Esophagus muscularis mucosa (tissue), 4 donors: Measurements from ENCODE around the gene ETV6. TPM values are rescaled to one million over a fixed set of nuclear protein-coding genes. Genes with fewer than 3 reads are reported as not detected.

Experiments used
- DNase-seq: peaks from one replicate; pipeline ENCODE4 v3.0.0-alpha.2; 2017; ENCODE audit errors: extremely low spot score
- H3K27ac ChIP-seq, 4 donors: fragments of 200-600 bp; sonication (generic); replicated peaks in 1 of 4; 1 replicate in 3 of 4; 2 replicates in 1 of 4; pipeline ENCODE4 v1.5.1; 2016 to 2019; ENCODE audit warnings: mild to moderate bottlenecking in 1 of 4
- H3K27me3 ChIP-seq, 4 donors: fragments of 200-600 bp; sonication (generic); one replicate each; pipeline versions ENCODE4 v1.5.1 to v1.6.0; 2016 to 2019
- H3K36me3 ChIP-seq, 4 donors: fragments of 200-600 bp; sonication (generic); one replicate each; pipeline ENCODE4 v1.5.1; 2016 to 2019
- H3K4me1 ChIP-seq, 4 donors: fragments of 200-600 bp; sonication (generic); one replicate each; pipeline ENCODE4 v1.5.1; 2016 to 2019
- H3K4me3 ChIP-seq, 4 donors: fragments of 200-600 bp; sonication (generic); 1 replicate in 2 of 4; 2 replicates in 2 of 4; pipeline ENCODE4 v1.5.1; 2016 to 2019; ENCODE audit warnings: mild to moderate bottlenecking in 4 of 4, moderate library complexity in 1 of 4
- H3K9me3 ChIP-seq, 4 donors: fragments of 200-600 bp; sonication (generic); 1 replicate in 3 of 4; 2 replicates in 1 of 4; pipeline ENCODE4 v1.5.1; 2016 to 2019
- EP300 ChIP-seq: sonication (generic); formaldehyde crosslinking; IDR thresholded peaks from one replicate; pipeline ENCODE4 v1.6.1; 2017; ENCODE audit warnings: antibody characterized with exemption
- POLR2A ChIP-seq: fragments of 450-650 bp; IDR thresholded peaks from one replicate; pipeline ENCODE4 v1.6.1; 2017; ENCODE audit warnings: antibody characterized with exemption, moderate library complexity, mild to moderate bottlenecking, low read depth
- POLR2AphosphoS5 ChIP-seq, 2 donors: sonication (generic); formaldehyde crosslinking; IDR thresholded peaks; one replicate each; pipeline ENCODE4 v1.6.1; 2017; ENCODE audit warnings: antibody characterized with exemption in 2 of 2
- WGBS: methylation state at CpG from one replicate; pipeline ENCODE4 v1.1.5; 2018; 5-methylcytosine and 5-hydroxymethylcytosine counted together
- intact Hi-C: fragments of 100-400 bp; cut with DNase I; formaldehyde crosslinking; loops from one replicate; pipeline ENCODE4 v1.15.1; 2023
- total RNA-seq, 4 donors: library from RNA; depleted of rRNA; stranded (reverse); fragments of >200 nt; gene quantifications; one replicate each; pipeline versions ENCODE4 v1.1.0 to v1.2.1, GENCODE V29; 2016
- TF ChIP-seq, protein P1 (sequence below), 3 experiments: fragments of 200-600 bp in 2 of 3; fragments of 450-650 bp in 1 of 3; sonication (generic) in 2 of 3; IDR thresholded peaks; one replicate each; pipeline ENCODE4 v1.5.1; 2017 to 2019; ENCODE audit warnings: antibody characterized with exemption in 3 of 3, mild to moderate bottlenecking in 2 of 3, moderate library complexity in 1 of 3

Gene ETV6
- total RNA-seq, 4 donors from 2014 or later: 22.4 to 29.6 (median 25.3) TPM

DNA sequence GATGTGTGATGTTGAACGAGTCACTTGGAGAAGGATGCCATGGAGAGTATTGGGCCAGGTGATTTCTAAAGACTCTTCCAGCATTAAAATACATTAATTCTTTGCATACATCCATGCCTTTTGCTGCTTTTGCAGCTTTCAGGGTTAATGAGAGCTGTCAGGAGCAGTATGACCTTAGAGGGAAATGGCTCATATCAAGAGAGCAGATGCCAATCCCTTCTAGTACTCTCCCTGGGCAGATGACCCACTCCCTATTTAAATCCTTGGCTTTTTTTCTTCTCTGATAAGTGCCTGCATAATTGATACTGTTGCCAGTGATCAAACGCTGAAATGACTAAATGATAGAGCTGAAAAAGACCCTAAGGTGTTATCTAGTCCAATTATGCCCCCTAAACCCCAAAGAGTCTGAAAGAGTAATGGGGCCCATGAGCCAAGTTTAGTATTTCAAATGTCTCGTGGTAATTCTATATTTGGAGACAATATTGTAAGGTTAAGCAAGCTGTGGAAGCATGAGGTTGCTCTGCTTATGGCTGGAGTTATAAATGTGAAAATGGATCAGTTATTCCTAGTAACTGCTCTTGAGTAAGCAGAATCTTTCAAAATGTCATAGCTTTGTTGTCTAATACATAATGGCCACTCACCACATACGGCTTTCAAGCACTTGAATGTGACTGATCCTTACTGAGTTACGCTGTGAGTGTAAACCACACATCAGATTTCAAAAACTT lies 137.3 kb downstream of the ETV6 start:
- H3K4me1 ChIP-seq: peaks cover 26 to 79% (median 74%) of the 10 kb centered on the region in 4 donors
- intact Hi-C loops: no loop called here
- H3K36me3 ChIP-seq: no peaks in the 10 kb centered on the region
- TF ChIP-seq, protein P1, sequence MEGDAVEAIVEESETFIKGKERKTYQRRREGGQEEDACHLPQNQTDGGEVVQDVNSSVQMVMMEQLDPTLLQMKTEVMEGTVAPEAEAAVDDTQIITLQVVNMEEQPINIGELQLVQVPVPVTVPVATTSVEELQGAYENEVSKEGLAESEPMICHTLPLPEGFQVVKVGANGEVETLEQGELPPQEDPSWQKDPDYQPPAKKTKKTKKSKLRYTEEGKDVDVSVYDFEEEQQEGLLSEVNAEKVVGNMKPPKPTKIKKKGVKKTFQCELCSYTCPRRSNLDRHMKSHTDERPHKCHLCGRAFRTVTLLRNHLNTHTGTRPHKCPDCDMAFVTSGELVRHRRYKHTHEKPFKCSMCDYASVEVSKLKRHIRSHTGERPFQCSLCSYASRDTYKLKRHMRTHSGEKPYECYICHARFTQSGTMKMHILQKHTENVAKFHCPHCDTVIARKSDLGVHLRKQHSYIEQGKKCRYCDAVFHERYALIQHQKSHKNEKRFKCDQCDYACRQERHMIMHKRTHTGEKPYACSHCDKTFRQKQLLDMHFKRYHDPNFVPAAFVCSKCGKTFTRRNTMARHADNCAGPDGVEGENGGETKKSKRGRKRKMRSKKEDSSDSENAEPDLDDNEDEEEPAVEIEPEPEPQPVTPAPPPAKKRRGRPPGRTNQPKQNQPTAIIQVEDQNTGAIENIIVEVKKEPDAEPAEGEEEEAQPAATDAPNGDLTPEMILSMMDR (IDR thresholded peaks at IDR 0.05): no peak
- TF ChIP-seq POLR2AphosphoS5 (IDR thresholded peaks at IDR 0.05) (no peak), EP300 (no peak), POLR2A (no peak)
- H3K27me3 ChIP-seq: no peaks in the 10 kb centered on the region
- 68% methylated on average over 5 of the region's 5 CpGs for WGBS
- DNase-seq: no peak
- H3K27ac ChIP-seq: peak overlapping the region; percentile 60 to 94 (median 92)
- H3K9me3 ChIP-seq: no peaks in the 10 kb centered on the region
- no peak overlapping the region for H3K4me3 ChIP-seq

DNA sequence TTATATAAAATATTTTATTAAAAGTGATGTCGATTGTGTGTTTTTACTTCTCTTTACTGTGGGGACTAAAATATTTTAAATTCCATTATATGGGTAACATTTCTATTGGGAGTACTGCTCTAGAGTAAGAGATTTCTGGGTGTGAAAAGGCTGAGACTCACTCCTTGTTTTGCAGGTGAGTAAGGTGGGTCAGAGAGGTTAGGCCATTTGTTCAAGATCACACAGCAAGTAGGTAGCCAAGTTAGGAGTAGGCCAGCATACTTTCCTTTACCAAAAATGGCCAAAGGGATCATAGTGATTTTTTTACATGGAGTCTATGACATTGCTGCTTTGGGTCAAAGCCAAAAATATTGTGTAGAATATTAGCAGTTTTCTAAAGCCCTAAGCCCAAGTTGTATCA lies 138.0 kb downstream of the ETV6 start:
- H3K27ac ChIP-seq: peak overlapping the region; percentile 60 to 94 (median 92)
- no peaks in the 10 kb centered on the region for H3K9me3 ChIP-seq
- intact Hi-C loops: no loop called here
- peaks cover 26 to 79% (median 75%) of the 10 kb centered on the region in 4 donors for H3K4me1 ChIP-seq
- no peaks in the 10 kb centered on the region for H3K27me3 ChIP-seq
- no peak overlapping the region for H3K4me3 ChIP-seq
- no peaks in the 10 kb centered on the region for H3K36me3 ChIP-seq
- WGBS: 91% methylated on average over 1 of the region's 1 CpG
- no peak for DNase-seq
- no peak for TF ChIP-seq POLR2A
- no peak for TF ChIP-seq EP300
- TF ChIP-seq, protein P1 (IDR thresholded peaks at IDR 0.05): no peak
- TF ChIP-seq POLR2AphosphoS5 (IDR thresholded peaks at IDR 0.05): no peak

DNA sequence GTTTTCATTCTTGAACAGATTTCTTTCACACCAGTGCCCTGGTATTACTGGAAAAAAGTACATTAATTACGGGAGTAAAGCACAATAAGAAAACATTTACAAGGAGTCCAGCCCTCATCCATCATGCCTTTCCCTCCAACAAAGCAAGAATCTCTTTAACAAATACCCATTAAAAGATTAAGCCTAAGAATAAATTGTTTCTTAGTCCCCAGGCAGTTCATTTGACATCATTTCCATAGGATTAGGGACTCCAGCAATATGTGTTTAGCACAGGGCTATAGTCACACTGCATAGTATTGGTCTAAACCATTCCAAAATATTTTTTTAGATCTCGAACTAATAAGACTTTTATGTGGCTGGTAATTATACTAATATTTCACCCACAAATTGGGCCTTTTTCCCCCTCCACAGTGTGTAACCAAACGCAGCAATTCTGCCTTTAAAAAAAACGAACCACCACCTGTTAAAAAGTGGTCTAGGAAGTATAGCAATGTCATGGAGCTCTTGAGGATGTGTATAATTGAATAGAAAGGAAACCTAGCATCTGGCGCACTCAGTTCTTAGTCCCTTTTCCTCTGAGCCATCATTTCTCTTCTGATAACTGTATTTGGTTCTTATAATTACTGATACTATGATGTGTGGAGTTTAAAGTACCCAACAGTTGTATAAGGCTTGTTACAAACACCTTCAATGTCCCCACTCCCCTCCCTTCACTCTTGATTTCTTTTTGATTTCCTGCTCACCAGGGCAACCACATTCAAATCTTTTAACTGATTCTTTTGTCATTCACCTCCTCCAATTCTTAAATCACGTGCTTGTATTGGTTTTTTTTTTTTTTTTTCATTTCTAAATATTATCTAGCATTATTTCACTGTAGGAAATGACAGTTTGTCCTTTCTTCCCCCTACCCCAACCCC lies 138.7 kb downstream of the ETV6 start:
- Histone ChIP-seq H3K4me3 (no peak overlapping the region), H3K9me3 (no peaks in the 10 kb centered on the region), H3K4me1 (peaks cover 30 to 84% (median 80%) of the 10 kb centered on the region in 4 donors), H3K27ac (peak overlapping the region; percentile 60 to 94 (median 92)), H3K36me3 (no peaks in the 10 kb centered on the region), H3K27me3 (no peaks in the 10 kb centered on the region)
- no peak for DNase-seq
- WGBS: 60% methylated on average over 6 of the region's 6 CpGs
- intact Hi-C loops: no loop called here
- TF ChIP-seq, protein P1 (IDR thresholded peaks at IDR 0.05): no peak
- TF ChIP-seq POLR2AphosphoS5 (IDR thresholded peaks at IDR 0.05) (no peak), POLR2A (no peak), EP300 (no peak)

DNA sequence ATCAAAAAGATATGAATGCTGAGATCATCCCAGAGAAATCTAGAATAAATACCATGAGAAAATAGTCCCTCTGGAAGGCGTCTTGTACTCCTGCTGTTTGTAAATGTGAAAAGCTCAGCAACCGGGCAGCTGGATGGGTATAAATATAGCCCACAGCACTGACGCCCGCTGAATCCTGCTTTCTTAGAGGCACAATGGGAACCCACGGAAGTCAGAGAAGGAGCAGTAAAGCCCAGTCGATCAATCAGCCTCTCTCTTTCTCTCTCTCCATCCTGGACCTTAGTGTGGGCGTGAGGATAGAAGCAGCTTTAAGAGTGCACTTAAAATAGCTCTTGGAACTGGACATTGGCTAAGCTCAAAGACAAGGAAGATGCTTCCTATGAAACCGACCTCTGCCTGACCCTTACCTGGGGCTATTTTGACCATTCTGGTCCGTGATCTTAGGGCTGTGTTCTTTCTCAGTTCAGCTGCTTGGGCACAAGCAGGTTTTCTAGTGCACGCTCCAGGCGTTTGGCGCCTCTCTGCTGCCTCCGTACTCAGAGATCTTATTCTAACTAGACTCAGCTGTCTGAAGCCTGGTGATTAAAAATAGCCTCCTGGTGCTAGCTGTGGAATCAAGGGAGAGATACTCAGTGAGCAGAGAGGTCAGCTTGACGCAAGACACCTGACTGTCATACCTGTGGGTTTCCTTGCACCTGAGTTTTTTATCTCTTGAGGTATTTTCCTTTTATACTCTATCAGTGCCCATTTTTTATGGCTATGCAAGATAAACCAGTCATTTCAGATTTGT lies 144.6 kb downstream of the ETV6 start:
- H3K4me3 ChIP-seq: peak overlapping the region; percentile 30 to 48 (median 36)
- DNase-seq: no peak
- H3K36me3 ChIP-seq: no peaks in the 10 kb centered on the region
- peaks cover 57 to 95% (median 93%) of the 10 kb centered on the region in 4 donors for H3K4me1 ChIP-seq
- WGBS: 32% methylated on average over 13 of the region's 14 CpGs
- intact Hi-C loops: loop anchor here (10.0 kb wide), 1 partner anchor 139 kb away; no protein-coding TSS in a partner anchor
- no peaks in the 10 kb centered on the region for H3K27me3 ChIP-seq
- H3K27ac ChIP-seq: peak overlapping the region; percentile 88 to 94 (median 92)
- TF ChIP-seq POLR2AphosphoS5 (IDR thresholded peaks at IDR 0.05) (peak; percentile 62 to 83), POLR2A (no peak), EP300 (peak; percentile 28)
- TF ChIP-seq, protein P1 (IDR thresholded peaks at IDR 0.05): no peak
- no peaks in the 10 kb centered on the region for H3K9me3 ChIP-seq
